ENCODE results near the gene TNRC6C.
A peak's percentile ranks its signal among the peaks of the same experiment; 100 is the strongest.
"Not testable (repeated sequence)": the region's sequence is repeated elsewhere in the genome, so short reads cannot be mapped to it uniquely, and the experiment has no call there.

The TNRC6C gene

DNA sequence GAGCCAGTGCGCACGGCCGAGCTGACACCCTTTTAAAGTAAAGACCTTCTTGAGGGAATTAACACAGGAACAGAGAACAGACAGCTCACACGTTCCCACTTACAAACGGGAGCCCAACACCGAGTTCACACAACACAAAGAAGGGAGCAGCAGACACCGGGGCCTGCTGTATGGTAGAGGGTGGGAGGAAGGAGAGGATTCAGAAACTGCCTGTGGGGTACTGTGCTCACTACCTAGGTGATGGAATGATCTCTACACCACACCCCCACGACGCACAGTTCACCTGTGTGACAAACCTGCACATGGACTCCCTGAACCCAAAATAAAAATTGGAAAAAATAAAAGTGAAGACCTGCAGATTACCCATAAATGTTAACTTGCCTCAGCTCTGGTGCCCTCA, 137.6 kb downstream of the TNRC6C start:
- DNase-seq: no peak

DNA sequence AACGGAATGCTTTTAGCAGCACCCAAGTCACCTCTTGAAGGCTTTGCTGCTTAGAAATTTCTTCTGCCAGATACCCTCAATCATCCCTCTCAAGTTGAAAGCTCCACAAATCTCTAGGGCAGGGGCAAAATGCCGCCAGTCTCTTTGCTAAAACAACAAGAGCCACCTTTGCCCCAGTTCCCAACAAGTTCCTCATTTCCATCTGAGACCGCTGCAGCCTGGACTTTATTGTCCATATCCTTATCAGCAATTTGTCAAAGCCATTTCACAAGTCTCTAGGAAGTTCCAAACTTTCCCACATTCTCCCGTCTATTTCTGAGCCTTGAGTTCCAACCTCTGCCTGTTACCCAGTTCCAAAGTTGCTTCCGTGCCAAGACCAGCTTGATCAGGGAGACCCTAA, 142.6 kb downstream of the TNRC6C start:
- no peak for DNase-seq

DNA sequence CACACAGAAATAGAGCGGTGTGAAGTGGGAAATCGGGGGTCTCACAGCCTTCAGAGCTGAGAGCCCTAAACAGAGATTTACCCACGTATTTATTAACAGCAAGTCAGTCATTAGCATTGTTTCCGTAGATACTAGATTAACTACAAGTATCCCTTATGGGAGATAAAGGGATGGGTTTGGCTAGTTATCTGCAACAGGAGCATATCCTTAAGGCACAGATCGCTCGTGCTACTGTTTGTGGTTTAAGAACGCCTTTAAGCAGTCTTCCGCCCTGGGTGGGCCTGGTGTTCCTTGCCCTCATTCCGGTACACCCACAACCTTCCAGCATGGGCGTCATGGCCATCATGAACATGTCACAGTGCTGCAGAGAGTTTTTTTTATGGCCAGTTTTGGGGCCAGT, 143.0 kb downstream of the TNRC6C start:
- no peak for DNase-seq

DNA sequence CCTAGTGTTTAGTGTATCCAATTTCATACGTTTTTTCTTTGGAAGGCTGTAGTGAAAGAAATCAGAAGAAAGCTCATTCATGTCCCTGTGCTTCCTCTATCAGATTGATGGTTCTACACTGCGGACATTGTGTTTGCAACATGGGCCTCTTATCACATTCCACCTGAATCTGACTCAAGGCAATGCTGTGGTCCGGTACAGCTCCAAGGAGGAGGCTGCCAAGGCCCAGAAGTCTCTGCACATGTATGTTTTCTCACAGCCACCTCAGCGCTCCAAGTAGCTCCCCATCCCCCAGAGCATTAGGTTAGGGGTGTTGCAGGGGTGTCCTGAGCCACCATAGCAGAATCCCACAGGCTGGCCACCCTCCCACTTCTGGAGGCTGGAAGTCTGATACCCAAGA, 144.8 kb downstream of the TNRC6C start:
- DNase-seq: no peak

DNA sequence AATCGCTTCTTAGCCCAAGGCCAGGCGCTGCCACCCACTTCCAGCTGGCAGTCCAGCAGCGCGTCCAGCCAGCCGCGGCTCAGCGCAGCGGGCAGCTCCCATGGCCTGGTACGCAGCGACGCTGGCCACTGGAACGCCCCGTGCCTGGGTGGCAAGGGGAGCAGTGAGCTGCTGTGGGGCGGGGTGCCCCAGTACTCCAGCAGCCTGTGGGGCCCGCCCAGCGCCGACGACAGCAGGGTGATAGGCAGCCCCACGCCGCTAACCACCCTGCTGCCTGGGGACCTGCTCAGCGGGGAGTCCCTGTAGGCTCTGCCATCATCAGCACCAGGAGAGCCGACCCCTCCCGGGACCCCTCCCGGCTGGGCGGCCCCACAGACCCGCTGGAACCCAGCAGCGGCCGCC, 146.0 kb downstream of the TNRC6C start:
- no peak for DNase-seq

DNA sequence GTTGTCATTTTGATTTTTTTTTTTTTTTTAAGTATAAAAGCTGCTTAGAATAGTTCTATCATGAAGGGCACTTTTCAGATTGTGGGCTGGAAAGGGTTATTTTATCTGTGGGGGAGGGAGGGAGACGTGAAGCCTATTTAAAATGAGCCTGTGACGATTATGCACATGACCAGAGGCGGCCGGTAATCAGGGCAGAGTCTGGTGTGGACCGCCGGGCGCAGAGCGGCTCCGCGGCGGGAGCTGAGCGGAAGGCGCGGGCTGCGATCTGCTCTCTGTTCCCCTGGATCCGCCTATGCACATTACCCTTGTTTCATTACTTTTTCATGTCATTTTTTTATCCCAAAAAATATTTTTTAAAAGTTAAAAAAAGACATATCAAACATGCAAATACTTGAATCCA, 146.6 kb downstream of the TNRC6C start:
- DNase-seq: no peak

DNA sequence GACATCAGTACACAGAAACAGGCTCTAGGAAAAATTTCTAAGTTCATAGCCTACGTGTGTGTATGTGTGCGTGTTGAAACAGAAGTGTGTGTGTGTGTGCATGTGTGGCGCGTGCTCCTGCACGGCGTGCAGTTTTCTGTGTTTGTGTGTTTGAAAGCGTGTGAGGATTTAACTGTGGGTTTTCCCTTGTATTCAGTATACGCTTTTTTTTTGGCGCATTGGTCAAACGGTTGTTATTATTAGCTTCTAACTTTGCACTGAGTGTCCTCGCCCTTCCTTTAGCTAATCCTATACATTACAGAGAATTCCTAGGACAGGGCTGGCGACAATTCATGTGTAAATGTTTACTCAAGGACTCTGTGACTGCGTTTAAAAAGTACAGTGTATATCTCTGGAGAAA, 147.0 kb downstream of the TNRC6C start:
- DNase-seq: no peak

DNA sequence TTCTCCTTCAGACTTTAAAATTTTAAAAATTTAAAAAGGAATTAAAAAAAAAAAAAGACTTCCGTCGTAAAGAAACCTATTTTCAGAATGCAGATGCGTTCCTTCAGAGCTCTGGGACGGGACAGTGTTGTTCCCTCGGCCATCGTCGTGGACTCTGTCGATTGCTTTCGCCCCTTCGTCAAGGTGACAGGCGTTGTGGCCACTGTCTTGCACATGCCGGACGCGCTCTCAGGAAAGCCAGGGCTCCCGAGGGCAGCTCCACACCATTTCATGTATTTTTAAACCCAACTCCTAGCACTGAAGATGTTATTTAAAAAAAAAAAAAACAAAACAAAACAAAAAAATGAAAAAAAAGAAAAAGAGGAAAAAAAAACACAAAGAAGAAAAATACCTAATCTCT, 147.7 kb downstream of the TNRC6C start:
- no peak for DNase-seq

DNA sequence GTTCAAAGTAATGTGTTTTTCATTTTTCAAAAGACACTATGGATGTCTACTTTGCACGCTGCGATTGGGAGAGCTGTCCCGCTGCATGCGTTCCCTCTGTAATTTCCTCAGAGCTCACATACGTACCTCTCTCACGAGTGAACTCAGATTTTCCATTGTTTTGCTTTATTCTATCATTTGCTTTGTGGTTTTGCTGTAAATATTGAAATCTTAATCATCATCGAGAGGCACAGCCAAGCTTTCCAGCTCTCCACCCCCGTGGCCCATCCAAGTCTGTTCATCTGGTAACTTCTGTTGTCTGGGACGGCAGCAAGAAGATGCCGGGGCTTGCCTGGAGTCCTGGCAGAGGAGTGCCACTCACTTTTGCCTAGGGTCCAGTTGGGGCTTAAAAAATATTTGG, 149.0 kb downstream of the TNRC6C start:
- DNase-seq: no peak

DNA sequence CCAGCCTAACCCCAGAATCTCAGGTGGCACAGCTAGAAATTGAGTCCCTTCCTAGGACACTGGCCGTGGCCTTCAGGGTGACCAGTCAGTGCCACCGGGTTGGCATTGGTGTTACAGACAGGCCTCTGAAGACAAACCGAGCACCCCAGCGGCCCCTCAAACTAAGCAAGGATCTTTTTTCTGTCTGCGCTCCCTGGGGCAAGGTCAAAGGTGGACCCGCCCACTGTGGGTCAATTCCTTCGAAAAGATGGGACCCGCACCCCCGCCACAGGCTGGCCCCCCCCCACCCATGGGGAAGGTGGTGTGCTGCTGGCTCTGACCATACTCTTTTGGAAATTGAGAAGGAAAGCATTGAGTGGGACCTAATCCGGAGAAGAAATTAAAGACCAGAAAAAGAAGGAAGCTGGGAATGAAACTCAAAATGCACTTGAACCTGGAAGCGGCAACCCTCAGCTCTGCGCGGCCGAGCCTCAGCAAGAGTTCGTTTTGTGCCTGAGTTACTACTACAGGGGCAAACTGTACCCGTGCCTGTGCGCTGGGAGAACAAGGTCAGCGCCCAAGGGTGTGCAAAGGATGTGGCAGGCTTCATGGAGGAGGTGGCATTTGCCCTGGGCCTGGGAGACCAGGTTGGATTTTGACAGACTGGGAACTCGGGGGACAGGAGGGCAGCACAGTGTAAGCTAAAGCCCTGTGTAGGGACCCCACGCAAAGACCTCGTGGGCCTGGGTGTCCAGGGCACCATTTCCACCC, 149.6 kb downstream of the TNRC6C start:
- DNase-seq: no peak

DNA sequence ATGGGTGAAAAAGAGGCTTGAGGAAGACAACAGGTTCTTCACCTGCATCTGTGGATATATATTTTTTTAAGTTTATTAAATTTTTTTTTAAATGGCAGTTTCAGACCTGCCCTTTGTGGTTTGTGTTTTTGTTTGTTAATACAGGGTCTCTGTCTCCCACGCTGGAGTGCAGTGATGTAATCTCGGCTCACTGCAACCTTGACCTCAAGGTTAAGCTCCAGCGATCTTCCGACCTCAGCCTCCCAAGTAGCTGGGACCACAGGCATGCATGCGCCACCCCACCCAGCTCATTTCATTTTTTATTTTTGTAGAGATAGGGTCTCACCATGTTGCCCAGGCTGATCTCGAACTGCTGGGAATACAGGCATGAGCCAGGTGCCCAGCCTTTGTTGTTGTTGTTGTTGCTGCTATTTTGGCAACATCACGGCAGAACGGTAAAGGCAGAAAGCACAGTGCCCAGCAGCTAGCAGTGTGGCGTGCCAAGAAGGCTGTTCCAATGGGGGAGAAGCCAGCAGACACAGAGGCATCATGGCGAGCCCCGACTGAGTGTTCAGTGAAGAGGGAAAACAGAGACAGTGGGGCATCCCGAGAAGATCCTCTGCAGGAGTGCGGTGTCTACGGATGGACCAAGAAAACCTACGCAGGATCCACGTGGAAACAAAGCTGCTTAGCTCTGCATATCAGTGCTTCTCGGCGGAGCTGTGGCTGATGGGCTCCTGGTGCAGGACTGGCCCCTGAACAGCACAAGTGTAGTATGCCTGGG, 150.4 kb downstream of the TNRC6C start:
- no peak for DNase-seq

DNA sequence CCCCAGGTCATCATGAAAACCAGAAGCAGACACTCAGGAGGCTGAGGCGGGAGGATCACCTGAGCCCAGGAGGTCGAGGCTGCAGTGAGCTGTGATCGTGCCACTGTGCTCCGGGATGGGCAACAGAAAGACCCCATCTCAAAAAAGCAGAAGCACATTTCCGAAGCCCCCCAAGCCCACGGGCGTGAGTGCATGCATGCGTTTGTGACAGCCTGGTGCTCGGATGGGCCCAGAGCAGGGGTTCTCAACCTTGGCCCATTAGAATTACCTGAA, 150.9 kb downstream of the TNRC6C start:
- DNase-seq: no peak

DNA sequence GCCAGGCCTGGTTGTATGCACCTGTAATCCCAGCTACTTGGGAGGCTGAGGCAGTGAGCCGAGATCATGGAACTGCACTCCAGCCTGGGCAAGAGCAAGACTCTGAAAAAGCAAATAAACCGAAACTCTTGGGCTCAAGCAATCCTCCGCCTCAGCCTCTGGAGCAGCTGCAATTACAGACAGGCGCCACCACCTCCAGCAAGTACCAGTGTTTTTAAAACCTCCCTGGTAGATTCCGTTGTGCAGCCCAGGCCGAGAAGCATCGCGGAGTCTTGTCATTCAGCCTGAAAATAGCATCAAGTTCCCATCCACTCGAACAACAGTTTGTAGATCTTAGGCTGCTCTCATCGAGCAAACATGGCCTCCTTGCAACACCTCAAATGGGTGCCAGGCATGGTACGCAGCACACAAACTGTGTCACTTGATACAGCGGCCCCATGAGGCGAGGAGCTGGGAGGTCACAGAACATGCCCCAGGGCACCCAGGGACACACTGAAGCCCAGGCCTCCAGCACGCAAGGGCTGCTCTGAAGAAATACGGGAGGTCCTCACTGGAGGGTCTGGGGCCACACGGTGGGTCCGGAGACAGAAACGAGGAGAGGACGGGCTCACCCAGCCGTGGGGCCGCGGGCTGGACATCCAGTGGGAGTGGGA, 152.0 kb downstream of the TNRC6C start:
- DNase-seq: no peak

DNA sequence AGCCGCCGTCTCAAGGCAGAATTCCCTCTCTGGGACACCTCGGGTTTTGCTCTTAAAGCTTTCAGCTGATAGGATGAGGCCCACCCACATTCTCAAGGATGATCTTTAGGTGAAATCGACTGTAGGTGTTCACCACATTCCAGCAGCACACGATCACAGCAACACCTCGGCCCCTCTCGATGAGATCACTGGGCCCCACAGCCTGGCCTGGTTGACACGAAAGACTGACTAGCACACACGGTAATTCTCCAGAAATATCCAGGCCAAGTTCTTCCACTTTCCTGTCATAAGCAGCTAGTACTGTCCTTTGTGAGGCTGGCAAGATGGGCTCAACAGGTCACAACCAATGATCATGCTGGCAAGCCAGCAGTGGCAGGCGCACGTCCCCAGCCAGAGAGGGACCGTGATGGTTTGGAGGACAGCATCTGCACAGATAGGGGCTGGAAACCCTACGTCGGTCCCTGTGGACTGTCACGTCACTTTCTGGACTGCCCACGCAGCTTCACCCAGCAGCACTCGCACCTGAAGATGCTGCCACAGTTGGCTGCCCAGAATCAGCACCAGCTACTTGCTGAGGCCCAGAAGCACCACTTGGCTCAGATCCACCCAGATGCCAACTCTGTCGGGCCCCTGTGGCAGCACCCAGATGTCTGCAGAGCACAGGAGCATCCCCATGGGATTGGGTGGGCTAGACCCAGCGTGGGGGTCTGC, 152.7 kb downstream of the TNRC6C start:
- no peak for DNase-seq

DNA sequence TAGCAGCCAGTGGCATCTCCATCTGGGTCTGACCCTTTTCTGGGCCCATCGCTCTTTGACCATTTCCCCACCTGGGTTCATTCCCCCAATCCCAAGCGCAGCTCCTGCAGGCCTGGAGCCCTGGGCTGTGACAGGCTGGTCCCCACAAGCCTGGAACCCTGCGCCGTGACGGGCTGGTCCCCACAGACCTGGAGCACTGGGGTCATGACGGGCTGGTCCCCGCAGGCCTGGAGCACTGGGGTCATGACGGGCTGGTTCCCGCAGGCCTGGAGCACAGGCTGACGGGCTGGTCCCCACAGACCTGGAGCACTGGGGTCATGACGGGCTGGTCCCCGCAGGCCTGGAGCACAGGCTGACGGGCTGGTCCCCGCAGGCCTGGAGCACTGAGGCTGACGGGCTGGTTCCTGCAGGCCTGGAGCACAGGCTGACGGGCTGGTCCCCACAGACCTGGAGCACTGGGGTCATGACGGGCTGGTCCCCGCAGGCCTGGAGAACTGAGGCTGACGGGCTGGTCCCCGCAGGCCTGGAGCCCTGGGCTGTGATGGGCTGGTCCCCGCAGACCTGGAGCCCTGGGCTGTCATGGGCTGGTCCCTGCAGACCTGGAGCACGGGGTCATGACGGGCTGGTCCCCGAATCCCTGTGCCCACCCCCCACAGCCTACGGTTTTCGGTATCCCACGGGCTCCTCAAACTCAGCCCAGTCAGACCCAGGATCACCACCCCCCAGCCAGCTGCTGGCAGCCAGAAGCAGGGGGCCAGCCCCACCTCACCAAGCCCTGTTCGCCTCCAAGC, 153.4 kb downstream of the TNRC6C start:
- DNase-seq: no peak

DNA sequence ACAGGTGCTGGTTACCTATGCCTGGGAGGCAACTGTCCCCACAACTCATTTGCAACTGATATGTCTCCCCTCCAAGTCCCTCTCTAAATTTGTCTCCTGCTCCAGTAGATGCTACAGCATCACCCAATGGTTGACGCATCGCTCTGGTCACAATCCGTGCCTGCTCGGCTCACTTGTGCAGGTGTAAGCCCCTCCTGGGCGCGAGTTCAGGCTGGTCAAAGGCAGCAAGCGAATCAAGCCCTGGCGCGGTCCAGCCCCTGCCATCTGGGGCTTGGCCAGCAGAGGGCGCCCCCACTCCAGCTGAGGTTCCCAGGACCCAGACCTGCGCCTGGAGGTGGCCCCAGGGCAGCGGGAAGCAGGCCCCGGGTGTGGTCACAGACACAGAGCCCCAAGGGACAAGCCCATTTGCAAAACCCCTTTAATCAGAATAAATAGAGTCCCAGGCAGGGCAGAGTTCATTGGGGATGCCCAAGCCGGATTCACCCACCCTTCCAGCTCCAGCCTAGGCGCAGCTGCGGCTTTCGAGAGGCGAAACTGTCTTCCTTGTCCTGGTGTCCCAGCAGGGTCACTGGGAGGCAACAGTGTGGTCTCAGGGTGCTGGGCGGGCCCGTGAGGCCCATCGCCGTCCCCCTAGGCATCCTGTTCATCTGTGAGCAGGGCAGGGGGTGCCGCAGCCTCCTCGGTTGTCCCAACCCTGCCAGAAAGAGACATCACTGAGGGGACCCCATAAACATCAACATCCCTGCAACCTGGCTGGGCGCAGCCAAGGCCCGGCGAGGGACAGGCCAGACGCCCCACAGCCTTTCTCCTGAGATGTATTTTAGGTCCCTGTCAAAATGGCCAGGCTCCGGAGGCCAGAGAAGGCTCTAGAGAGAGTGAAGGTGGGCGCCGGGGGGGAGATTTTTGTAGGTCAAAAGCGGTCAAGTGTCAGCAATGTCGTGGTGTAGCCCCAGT, 154.3 kb downstream of the TNRC6C start:
- DNase-seq: peak; percentile 56

DNA sequence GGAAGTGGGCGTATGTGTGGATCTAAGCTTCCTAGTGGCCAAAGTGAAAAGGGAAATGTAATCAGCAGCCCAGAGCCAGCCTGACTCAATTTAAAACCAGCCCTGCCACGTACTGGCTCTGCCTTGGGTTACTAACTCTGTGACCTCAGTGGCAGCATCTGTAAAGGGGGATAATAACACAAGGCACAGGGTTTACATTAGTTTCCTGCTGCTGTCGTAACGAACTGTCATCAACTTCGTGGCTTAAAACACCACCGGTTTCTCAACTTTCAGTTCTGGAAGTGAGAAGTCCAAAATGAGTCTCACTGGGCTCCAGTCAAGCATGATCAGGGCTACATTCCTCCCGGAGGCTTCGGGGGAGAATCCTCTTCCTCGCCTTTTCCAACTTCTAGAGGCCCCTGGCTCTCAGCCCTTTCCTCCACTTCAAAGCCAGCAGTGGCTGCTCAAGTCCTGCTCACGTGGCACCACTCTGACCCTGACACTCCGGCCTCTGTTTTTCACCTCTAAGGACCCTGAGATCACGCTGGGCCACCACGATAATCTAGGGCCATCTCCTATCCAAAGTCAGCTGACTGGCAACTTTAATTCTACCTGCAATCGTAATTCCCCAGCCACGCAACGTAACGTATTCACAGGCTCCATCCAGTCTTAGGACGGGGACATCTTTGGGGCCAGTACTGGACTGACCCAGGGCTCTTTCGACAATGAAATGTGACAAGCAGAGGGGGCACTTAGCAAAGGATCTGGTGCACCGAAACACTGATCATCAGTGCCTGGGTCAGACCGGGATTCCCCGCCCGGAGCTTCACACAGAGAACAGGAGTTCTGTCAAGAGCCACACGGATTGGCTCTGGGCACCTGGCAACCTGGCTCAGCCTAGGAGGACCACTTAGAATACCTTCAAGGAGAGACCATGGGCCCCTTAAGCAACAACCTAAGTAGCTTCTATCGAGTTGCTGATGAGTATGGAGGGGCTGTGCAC, 155.6 kb downstream of the TNRC6C start:
- no peak for DNase-seq

DNA sequence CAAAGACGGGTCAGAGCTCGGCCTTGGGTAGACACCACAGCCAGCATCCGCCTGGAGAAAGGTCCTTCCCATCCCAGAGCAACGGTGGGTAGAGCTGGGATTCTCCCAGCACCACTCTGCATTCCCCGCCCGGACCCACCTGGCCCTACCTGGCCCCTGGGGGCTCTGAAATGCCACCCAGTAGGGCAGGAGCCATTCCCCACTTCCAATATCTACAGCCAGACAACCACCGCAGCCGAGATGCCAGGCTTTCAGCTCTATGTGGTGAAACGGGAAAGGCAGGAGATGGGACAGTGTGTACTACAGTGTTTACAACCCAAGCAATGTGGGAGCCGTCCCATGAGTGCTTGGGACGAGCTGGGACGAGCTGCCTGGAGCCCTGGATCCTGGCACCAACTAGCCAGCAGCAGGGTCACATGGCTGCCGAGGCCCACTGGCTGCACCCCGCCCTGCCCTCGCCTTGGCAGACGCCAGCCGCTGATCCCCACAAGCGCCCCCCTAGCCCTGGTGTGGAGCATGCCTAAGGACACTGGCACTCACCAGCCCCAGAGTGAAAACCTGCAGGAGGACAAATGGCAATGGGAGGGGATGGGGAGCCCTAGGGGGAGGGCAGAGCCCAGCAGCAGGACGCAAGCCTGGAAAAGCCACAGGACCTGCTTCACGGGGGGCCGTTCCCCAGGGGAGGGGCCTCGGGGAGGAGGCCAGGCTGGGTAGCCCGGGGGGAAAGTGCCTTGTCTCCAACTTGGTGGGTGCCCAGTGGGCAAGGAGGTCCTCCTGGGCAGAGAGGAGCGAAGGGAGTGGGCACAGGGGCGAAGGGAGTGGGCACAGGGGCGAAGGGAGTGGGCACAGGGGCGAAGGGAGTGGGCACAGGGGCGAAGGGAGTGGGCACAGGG, 156.6 kb downstream of the TNRC6C start:
- no peak for DNase-seq

DNA sequence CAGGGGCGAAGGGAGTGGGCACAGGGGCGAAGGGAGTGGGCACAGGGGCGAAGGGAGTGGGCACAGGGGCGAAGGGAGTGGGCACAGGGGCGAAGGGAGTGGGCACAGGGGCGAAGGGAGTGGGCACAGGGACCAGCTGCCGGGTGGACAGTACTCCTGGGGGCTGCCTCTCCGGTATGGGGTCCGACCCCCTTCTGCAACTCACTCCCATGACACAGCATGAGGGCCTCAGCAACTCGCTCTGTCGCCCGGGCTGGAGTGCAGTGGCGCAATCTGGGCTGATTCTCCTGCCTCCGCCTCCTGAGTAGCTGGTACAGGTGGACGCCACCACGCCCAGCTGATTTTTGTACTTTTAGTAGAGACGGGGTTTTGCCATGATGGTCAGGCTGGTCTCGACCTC, 157.3 kb downstream of the TNRC6C start:
- not testable (repeated sequence) for DNase-seq

Data from NCI-H146 (cell line).